Brain microvascular endothelial cell (primary cell): ENCODE measurements around the gene LIME1.

Source experiments
- DNase-seq: peaks from one replicate; pipeline ENCODE4 v3.0.0-alpha.2; 2020
- H3K27ac ChIP-seq: fragments of 250-450 bp; sonication (Bioruptor Pico); 2 replicates; pipeline ENCODE4 v1.5.1; 2020; ENCODE audit warnings: mild to moderate bottlenecking, moderate library complexity
- H3K27me3 ChIP-seq: fragments of 250-450 bp; sonication (Bioruptor Pico); replicated peaks from 2 replicates; pipeline ENCODE4 v1.5.1; 2020; ENCODE audit warnings: mild to moderate bottlenecking
- H3K36me3 ChIP-seq: fragments of 250-450 bp; sonication (Bioruptor Pico); replicated peaks from 2 replicates; pipeline ENCODE4 v1.5.1; 2020; ENCODE audit warnings: mild to moderate bottlenecking
- H3K4me3 ChIP-seq: 2 replicates; pipeline ENCODE4 v1.5.1; 2011; ENCODE audit warnings: low read depth, mild to moderate bottlenecking, control low read depth, low read length, moderate library complexity
- CTCF ChIP-seq: IDR thresholded peaks from 2 replicates; pipeline ENCODE4 v1.5.1; 2011; ENCODE audit warnings: low read depth, mild to moderate bottlenecking, moderate library complexity, low read length, control low read depth, inconsistent platforms; ENCODE audit errors: missing control alignments
- in situ Hi-C: cut with HindIII; loops from 2 replicates; pipeline ENCODE4 v1.10.0; 2017; ENCODE audit warnings: low sequenced_read_pairs, low pct_ligation_motif_present

Gene LIME1

GRCh38 chr20:63740070-63740626 is 3.7 kb downstream of the LIME1 start:
- no peak for DNase-seq
- H3K27me3 ChIP-seq = no peaks in the 10 kb centered on the region
- in situ Hi-C loops = no loop called here
- H3K27ac ChIP-seq = peak overlapping the region; percentile 36
- peaks cover 25% of the 10 kb centered on the region for H3K36me3 ChIP-seq
- TF ChIP-seq CTCF = no peak
- peak overlapping the region; percentile 55 for H3K4me3 ChIP-seq

- H3K36me3 ChIP-seq = peaks cover 19% of the 10 kb centered on the region
- no peaks in the 10 kb centered on the region for H3K27me3 ChIP-seq
- peak overlapping the region; percentile 55 for H3K4me3 ChIP-seq
- H3K27ac ChIP-seq = peak overlapping the region; percentile 36
- TF ChIP-seq CTCF = peak; percentile 43
- peak; percentile 76 for DNase-seq
- in situ Hi-C loops = no loop called here
These were observed 4.3 kb downstream of the LIME1 start for GRCh38 chr20:63740627-63741353.

- Histone ChIP-seq H3K36me3 (peaks cover 15% of the 10 kb centered on the region), H3K4me3 (peak overlapping the region; percentile 55), H3K27ac (no peak overlapping the region), H3K27me3 (no peaks in the 10 kb centered on the region)
- in situ Hi-C loops = no loop called here
- TF ChIP-seq CTCF = no peak
- no peak for DNase-seq
These were observed 4.9 kb downstream of the LIME1 start for GRCh38 chr20:63741354-63741675.

GRCh38 chr20:63741676-63742380 is 5.4 kb downstream of the LIME1 start:
- Histone ChIP-seq H3K27ac (no peak overlapping the region), H3K4me3 (no peak overlapping the region), H3K27me3 (no peaks in the 10 kb centered on the region), H3K36me3 (peaks cover 15% of the 10 kb centered on the region)
- no peak for TF ChIP-seq CTCF
- DNase-seq = no peak
- in situ Hi-C loops = no loop called here

- in situ Hi-C loops = no loop called here
- no peak for DNase-seq
- no peaks in the 10 kb centered on the region for H3K27me3 ChIP-seq
- H3K4me3 ChIP-seq = no peak overlapping the region
- no peak for TF ChIP-seq CTCF
- no peak overlapping the region for H3K27ac ChIP-seq
- peaks cover 15% of the 10 kb centered on the region for H3K36me3 ChIP-seq
These were observed 6.0 kb downstream of the LIME1 start for GRCh38 chr20:63742381-63743024.
